GM15510 (cell line): Measurements from ENCODE around the gene PCID2.
A peak's percentile ranks its signal among the peaks of the same experiment; 100 is the strongest.

Experiments
- POLR2A ChIP-seq: IDR thresholded peaks from 3 replicates; pipeline ENCODE4 v1.6.1; 2011; ENCODE audit warnings: borderline replicate concordance; ENCODE audit not compliant: insufficient read length; ENCODE audit errors: extremely low read depth

The PCID2 gene

DNA sequence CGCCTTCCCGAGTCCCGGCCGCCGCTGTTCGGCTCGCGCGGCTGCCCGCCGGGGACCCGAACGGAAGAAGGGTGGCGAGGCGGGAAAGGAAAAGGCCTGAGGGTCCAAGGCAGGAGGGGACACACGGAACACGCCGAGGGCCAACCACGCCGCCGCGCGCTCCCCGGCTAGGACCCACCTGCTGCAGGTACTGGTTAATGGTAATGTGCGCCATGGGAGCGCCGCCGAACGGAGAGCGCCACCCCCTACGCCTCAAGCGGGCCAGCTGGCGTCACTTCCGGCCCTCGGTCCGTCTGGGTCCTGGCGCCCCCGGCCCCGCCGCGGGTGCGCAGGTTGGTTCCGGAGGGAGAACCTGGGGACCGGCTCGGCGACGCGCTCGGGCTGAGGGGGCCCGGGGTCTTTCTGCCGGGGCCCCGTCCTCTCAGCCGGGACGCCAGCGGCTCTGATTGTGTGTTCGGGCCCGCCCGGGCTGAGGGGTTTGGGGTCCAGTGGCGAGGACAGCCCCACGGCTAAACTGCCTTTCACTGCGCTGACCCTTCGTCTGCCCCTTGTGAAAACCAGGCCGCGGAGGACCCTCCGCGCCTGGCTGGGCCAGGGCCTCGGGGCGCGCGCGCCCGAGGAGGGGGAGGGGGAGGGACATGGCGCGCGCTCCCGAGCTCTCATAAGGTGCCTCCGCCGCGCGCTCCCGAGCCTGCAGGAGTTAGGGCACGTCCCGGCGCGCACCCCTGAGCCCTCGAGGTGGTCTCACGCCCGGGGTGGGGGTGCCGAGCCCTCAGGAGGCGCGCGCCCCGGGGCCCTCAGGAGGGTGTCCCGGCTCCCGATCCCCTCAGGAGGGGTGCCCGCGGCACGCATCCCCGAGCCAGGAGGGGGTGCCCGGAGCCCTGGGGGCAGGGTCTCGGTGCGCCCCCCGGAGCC, at the start of gene PCID2:
TSS of gene PCID2 (minus strand) at position 249 of the 915 bp plus-strand sequence. CDS start at position 214, 35 bp downstream.
- peak; percentile 91 for TF ChIP-seq POLR2A

DNA sequence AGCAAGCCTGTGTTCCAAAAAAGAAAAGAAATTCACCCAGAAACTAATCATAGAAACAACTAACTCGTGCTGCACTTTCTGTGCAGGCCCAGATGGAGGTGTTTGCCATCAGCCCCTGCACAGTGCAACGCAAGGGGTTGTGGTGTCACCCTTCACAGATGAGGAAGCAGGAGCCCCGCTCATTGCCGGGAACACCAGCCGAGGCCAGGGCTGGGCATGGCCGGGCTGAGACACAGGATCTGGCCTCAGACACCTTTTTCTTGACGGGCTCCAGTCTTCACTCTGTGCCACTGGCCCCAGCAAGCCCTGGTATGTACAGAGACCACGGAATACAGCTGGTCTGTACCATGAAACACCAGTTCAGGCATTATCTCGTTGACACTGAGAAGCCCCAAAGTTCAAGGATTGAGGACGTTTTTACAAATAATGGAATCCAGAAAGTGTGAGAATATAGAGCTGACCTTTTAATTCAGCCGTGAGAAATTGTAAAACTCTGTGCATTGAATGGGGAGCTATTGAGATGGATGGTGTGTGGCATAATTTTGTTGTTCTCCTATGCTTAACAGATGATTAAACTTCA, 44.1 kb upstream of the PCID2 start:
- no peak for TF ChIP-seq POLR2A

DNA sequence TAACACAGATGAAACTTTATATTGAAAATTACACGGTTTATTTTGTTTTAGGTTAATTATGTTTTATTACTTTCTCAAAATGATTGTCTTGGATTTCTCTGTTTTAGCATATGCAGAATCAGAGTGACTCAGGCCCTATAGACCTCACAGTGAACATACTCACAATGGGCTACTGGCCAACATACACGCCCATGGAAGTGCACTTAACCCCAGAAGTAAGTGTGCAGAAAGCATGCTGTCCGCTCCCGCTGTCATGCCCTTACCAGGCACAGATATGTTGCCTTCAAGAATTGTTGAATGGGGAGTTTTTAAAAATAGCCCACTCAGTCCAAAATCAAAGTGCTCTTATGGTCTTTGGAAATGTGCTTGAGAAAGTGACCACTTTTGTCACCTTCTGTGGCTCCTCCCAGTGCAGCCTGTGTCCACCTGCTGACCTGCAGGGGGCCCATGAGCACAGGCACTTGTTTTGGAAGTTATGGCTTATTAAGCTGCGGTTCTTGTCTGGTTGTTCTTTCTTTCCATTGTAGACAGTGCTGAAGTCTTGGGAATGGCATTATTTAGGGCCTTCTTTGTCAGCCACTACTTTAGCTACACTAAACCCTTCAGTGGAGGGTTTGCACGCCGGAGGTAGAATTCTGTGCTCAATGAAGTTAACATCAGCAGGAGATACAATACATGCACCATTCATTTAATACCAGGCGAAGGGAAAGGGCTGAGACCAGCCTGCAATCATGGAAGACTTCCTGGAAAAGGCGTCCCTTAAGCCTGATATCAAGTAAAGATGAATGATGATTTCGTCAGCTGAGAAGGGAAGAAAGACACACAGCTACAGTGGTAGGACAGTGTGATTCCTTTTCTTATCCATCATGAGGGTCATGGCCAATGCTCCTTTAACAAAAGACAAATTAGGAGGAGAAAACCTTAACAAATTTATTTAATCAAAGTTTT, 37.7 kb upstream of the PCID2 start:
- TF ChIP-seq POLR2A = no peak

DNA sequence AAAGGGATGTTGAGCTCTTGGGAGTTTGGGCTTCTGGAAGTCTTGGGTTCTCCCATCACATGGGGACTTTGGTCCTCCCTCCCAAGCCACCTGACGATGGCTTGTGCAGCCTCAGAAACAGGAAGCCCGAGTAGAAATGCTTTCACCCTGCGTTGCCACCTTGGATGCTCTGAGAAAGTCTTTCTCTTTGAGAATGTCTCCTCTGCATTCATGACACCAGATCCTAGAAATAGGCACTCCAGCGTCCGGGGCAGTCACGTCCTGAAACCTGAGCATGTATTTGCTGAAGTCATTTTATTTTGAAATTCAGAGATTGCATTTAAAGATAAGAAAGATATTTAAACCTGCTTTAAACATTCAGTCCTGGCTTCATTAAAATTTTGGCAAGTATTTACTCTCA, 35.4 kb upstream of the PCID2 start:
- no peak for TF ChIP-seq POLR2A

DNA sequence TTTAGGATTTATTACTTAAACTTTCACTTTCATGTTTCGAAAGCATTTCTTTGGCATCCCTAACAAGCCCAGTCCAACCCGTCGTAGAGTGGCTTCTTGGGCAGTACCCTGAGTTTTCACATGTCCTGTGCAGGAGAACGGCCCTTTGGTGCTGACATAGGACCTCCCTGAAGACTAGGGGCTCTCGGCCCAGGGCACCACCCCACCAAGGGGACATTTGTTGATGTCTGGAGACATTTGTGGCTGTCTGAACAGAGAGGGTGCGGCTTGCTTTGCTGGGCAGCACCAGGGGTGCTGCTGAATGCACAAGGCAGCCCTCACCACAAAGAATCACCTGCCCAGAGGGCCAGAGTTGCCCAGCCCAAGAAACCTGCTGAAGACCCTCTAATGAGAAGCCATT, 31.5 kb upstream of the PCID2 start:
- TF ChIP-seq POLR2A = no peak

DNA sequence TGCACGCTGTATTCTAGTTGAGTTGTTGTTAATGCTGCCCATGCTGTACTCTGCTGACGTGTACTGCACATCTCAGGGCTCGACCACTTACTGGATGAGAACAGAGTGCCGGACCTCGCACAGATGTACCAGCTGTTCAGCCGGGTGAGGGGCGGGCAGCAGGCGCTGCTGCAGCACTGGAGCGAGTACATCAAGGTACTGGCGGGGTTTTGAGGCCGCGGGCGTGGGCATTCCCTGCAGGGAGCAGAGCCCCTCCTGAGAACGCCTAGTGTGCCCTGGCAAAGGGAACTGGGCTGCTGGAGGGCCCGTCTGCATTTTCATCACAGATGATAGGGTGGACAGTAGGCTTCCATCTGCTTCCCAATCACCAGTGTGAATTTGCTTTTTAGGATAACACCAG, 30.9 kb upstream of the PCID2 start:
- no peak for TF ChIP-seq POLR2A

DNA sequence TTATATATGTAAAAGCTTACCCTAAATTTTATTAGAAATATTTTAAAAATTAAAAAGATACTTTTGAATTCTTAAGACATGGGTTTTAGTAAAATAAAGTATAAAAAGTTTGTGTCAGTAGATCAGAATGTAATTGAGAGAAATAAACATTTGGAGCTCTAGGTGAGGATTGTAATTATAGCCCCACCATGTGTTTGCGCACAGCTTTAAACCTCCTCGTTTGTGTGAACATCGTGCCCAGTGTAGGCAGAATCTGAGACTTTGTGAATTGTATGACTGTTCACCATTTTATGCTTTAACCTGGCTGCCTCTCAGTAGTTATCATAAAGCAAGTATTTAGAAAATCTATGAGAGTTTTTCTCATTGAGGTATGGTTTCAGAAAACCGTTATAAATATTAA, 30.1 kb upstream of the PCID2 start:
- TF ChIP-seq POLR2A = no peak

DNA sequence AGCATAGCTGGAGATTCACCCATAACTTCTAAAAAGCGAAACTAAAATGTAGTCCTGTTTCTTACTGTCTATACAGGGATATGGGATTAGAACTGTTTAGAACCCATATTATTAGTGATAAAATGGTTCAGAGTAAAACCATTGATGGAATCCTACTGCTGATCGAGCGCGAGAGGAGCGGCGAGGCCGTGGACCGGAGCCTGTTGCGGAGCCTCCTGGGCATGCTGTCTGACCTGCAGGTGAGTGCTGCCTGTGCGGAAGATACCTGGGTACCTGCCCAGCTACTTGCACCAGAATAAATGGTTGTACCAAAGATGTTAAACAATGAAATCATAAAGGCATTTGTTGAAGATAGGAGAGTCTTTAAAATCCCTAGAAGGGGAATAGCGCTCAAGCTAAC, 24.6 kb upstream of the PCID2 start:
- TF ChIP-seq POLR2A = no peak

DNA sequence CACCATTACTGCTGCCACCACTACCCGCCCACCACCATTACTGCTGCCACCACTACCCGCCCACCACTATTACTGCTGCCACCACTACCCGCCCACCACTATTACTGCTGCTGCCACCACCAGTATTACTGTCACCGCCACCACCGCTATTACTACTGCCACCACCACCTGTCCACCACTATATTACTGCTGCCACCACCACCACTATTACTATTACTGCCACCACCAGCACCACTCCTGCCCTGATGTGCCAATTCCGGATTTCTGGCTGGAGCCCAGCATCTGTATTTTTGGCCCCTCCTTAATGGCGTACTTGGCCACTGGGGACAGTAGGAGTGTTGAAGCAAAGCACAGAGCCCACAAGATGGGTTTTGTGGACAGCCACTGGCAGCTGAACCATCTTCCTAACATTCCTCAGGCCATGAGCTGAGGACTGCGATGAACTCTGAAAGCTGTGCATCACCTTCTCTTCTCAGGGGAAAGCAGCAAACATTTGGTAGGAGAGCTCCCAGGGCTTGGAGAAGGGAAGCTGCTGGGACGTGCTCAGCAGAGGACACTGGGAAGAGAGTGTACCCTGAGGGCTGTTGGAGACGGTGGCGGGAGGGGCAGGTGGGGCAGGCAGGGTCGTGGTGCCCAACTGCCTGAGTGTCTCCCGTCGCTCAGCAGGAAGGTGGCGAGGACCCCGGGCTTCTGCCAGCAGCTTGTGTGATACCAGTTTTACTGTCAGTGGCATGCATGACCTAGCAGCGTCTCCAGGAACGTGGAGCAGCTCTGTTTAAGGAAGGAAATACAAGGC, 23.9 kb upstream of the PCID2 start:
- no peak for TF ChIP-seq POLR2A

DNA sequence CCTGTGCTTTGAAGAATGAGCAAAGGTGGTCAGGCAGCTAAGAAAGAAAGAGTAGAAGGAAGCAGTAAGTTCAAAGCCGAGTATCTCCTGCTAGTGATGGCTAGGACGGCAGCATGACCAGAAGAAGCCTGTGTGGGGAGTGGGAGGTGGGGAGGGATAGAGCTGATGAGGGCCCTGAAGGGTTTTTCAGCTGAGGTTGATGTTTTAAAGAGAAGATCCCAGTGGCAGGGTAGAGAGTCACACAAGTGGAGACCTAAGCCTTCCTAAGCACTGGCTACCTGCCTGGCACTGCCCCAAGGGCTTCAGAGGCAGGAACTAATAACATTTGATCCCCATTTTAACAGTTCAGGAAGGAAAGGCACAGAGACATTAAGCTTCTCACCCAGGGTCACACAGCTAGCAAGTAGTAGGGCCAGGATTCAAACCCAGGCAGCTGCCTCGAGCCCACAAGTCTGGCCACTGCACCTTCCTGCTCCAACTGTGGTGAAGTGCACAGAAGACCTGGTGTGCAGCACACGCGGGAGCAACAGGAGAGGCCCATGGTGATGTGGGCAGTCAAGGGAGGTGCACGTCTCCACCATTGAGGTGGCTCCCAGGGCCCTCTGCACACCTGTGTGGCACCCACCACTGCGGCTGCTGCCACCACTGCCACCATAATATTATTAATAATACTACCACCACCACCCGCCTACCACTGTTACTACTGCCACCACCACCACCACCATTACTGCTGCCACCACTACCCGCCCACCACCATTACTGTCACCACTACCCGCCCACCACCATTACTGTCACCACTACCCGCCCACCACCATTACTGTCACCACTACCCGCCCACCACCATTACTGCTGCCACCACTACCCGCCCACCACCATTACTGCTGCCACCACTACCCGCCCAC, 23.1 kb upstream of the PCID2 start:
- TF ChIP-seq POLR2A = no peak

DNA sequence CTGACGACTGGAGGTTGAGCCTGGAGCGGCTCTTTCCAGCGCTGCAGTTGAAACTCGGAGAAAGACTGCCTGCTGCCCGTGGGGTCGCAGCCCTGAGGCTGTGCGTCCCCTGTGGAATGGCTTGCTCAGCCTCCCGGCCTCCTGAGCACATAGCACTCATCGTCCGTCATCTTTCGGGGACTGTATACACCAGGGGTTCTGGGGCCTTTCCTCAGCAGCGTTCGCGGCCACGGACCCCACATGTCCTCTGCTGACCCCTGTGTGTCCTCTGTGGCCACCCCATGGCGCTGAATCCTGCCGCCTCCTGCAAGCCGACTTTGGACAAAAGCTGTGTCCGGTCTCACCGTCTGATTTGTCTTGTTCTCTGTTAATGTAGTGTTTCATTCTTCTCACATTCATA, 21.3 kb upstream of the PCID2 start:
- TF ChIP-seq POLR2A = no peak

DNA sequence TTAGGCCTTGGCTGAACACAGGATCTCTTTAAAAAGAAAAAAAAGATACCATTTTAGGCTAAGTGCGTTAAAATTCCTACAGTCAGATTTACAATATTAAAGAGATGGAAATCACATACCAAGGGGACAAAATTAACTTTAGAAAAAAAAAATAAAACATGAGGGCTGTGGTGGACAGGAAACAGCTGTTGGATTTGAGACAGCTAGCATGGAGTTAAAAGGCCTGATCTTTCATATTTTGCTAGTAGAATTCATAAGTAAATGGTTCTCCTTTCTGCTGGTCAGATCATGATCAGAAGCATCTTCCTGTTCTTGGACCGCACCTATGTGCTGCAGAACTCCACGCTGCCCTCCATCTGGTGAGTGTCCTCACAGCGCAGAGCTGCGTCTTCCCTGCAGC, 20.7 kb upstream of the PCID2 start:
- TF ChIP-seq POLR2A = no peak

DNA sequence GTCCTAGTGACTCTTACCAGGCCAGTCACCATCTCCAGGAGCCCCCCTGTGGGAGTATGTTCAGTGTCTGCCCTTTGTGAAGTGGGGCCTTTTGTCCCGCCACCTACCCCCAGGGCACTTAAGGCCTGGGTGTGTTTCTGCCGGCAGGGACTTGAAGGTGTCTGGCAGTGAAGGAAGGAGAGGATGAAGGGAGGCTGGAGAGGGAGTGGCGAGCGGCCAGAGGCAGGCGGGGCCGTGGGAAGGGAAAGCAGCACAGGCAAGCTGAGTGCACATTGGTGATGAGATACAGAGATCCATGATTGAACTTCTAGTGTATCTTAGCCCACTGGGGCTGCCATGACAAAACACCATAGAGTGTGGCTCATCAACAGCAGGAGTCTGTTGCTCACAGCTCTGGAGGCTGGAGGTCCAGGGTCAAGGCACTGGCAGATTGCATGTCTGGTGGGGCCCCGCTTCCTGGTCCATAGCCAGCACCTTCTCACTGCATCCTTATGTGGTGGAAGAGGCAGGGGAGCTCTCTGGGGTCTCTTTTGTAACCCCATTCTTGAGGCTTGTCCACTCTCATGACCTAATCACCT, 18.5 kb upstream of the PCID2 start:
- no peak for TF ChIP-seq POLR2A
